ENCODE measurements around the gene FAT2.

DNA sequence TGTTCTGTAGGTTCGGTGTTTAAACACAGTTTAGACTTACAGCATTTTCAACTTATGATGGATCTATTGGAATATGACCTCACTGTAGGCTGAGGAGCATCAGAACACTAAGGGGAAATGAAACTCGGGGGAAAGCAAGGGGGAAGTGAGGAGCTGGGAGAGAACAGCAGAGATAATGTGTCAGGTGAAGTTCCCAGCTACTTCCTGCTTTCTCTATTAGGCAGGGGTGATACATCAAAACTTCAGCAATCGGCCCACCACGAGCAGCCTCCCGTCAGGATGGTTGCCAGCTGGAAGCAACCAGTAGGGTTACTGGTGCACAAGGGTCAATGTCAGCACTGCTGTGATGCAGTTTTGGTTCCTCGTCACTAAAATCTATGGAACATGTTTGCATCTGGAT is 34.3 kb downstream of the FAT2 start:
- TF ChIP-seq EZH2phosphoT487 (conservative IDR thresholded peaks at IDR 0.05; ENCODE audit: low read length): no peak
- TF ChIP-seq, protein P1, sequence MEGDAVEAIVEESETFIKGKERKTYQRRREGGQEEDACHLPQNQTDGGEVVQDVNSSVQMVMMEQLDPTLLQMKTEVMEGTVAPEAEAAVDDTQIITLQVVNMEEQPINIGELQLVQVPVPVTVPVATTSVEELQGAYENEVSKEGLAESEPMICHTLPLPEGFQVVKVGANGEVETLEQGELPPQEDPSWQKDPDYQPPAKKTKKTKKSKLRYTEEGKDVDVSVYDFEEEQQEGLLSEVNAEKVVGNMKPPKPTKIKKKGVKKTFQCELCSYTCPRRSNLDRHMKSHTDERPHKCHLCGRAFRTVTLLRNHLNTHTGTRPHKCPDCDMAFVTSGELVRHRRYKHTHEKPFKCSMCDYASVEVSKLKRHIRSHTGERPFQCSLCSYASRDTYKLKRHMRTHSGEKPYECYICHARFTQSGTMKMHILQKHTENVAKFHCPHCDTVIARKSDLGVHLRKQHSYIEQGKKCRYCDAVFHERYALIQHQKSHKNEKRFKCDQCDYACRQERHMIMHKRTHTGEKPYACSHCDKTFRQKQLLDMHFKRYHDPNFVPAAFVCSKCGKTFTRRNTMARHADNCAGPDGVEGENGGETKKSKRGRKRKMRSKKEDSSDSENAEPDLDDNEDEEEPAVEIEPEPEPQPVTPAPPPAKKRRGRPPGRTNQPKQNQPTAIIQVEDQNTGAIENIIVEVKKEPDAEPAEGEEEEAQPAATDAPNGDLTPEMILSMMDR (IDR thresholded peaks at IDR 0.05; ENCODE audit: insufficient read depth, low read length, poor library complexity, severe bottlenecking): no peak

Measured in SU-DHL-6 (cell line).